GM23338 (cell line): Measurements from ENCODE around the gene F2.

ENCODE experiments used
- CREB1 ChIP-seq: fragments of 250-450 bp; sonication (Bioruptor Pico); IDR thresholded peaks from 2 replicates; pipeline ENCODE4 v1.5.0; 2020; ENCODE audit warnings: low read depth, mild to moderate bottlenecking, moderate library complexity
- EZH2 ChIP-seq: fragments of 200-600 bp; sonication (generic); IDR thresholded peaks from one replicate; pipeline ENCODE4 v1.8.0; 2017; ENCODE audit warnings: antibody characterized with exemption, mild to moderate bottlenecking, low read depth; ENCODE audit not compliant: unreplicated experiment
- EZH2phosphoT487 ChIP-seq: fragments of 200-600 bp; sonication (generic); IDR thresholded peaks from one replicate; pipeline ENCODE4 v1.8.1; 2018; ENCODE audit warnings: antibody characterized with exemption; ENCODE audit not compliant: unreplicated experiment
- JUNB ChIP-seq: IDR thresholded peaks from one replicate; pipeline ENCODE4 v1.6.1; 2016; ENCODE audit warnings: antibody characterized with exemption; ENCODE audit not compliant: unreplicated experiment
- NANOG ChIP-seq: IDR thresholded peaks from 2 replicates; pipeline ENCODE4 v1.6.1; 2016; ENCODE audit warnings: antibody characterized with exemption, borderline replicate concordance
- POLR2AphosphoS5 ChIP-seq: IDR thresholded peaks from 2 replicates; pipeline ENCODE4 v1.6.1; 2016; ENCODE audit warnings: antibody characterized with exemption, low read depth
- STAT1 ChIP-seq: IDR thresholded peaks from one replicate; pipeline ENCODE4 v1.6.1; 2016; ENCODE audit warnings: antibody characterized with exemption; ENCODE audit not compliant: unreplicated experiment
- ZNF114 ChIP-seq: fragments of 250-450 bp; sonication (Bioruptor Pico); IDR thresholded peaks from 2 replicates; pipeline ENCODE4 v1.5.0; 2020; ENCODE audit warnings: mild to moderate bottlenecking, moderate library complexity
- ZNF331 ChIP-seq: fragments of 250-450 bp; sonication (Bioruptor Pico); IDR thresholded peaks from 2 replicates; pipeline ENCODE4 v1.5.0; 2020; ENCODE audit warnings: low read depth, mild to moderate bottlenecking, moderate library complexity
- TF ChIP-seq, protein P1 (sequence below), 2 experiments: fragments of 200-600 bp in 1 of 2; sonication (generic) in 1 of 2; conservative IDR thresholded peaks; 2 replicates each; pipeline versions ENCODE4 v1.5.1 to v1.6.1; 2016 to 2017; ENCODE audit warnings: antibody characterized with exemption in 2 of 2, low read depth in 2 of 2, mild to moderate bottlenecking in 2 of 2, moderate library complexity in 1 of 2
- TF ChIP-seq, protein P2 (sequence below): IDR thresholded peaks from one replicate; pipeline ENCODE4 v1.6.1; 2018; ENCODE audit warnings: antibody characterized with exemption; ENCODE audit not compliant: unreplicated experiment
- TF ChIP-seq, protein P3 (sequence below): IDR thresholded peaks from 2 replicates; pipeline ENCODE4 v1.6.1; 2016; ENCODE audit warnings: antibody characterized with exemption
- TF ChIP-seq, protein P4 (sequence below): fragments of 250-450 bp; sonication (Bioruptor Pico); IDR thresholded peaks from 2 replicates; pipeline ENCODE4 v1.5.0; 2020; ENCODE audit warnings: mild to moderate bottlenecking, moderate library complexity

DNA sequence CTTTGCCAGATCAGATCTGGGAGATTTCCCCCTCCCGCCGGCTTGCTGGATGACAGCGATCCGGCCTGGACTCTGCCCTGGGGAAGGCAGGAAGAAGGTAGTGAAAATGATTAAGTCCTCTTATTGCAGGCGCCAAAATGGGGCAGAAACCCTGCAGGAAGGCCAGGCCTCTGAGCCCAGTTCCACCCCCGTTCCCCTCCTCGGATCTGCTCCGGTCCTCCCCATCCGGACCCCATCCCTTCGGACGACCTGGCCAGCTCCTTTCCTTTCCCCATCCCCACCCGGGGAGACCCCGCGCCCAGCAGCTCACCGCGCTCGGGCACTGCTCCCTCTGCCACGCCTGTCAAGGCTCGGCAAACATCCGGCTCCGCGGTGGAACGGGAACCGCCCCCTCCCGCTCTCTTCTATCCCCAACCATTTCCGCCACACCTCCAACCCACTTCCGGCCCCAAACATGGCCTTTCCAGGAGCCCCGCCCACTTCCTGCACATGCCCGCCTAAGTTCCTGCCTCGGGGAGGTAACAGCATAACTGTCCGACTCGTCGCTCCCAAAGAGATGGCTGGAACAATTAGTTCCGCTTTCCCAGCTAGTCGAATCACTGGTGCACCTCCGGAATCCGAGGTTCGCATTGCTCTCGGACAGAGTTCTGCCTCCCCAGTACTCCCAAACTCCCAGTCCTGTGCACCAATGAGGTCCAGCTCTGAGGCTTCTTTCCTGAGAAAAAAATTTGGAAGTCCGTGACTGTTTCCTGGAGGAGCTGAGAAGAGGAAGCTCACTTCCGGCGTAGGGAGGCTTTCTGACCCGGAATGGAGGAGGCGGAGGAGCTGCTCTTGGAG is 18.6 kb upstream of the F2 start, which contains the start of the genes ARHGAP1 and ZNF408:
- TF ChIP-seq, protein P1, sequence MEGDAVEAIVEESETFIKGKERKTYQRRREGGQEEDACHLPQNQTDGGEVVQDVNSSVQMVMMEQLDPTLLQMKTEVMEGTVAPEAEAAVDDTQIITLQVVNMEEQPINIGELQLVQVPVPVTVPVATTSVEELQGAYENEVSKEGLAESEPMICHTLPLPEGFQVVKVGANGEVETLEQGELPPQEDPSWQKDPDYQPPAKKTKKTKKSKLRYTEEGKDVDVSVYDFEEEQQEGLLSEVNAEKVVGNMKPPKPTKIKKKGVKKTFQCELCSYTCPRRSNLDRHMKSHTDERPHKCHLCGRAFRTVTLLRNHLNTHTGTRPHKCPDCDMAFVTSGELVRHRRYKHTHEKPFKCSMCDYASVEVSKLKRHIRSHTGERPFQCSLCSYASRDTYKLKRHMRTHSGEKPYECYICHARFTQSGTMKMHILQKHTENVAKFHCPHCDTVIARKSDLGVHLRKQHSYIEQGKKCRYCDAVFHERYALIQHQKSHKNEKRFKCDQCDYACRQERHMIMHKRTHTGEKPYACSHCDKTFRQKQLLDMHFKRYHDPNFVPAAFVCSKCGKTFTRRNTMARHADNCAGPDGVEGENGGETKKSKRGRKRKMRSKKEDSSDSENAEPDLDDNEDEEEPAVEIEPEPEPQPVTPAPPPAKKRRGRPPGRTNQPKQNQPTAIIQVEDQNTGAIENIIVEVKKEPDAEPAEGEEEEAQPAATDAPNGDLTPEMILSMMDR (conservative IDR thresholded peaks at IDR 0.05; ENCODE audit: low read depth in 2 of 2): no peak
- TF ChIP-seq, protein P2, sequence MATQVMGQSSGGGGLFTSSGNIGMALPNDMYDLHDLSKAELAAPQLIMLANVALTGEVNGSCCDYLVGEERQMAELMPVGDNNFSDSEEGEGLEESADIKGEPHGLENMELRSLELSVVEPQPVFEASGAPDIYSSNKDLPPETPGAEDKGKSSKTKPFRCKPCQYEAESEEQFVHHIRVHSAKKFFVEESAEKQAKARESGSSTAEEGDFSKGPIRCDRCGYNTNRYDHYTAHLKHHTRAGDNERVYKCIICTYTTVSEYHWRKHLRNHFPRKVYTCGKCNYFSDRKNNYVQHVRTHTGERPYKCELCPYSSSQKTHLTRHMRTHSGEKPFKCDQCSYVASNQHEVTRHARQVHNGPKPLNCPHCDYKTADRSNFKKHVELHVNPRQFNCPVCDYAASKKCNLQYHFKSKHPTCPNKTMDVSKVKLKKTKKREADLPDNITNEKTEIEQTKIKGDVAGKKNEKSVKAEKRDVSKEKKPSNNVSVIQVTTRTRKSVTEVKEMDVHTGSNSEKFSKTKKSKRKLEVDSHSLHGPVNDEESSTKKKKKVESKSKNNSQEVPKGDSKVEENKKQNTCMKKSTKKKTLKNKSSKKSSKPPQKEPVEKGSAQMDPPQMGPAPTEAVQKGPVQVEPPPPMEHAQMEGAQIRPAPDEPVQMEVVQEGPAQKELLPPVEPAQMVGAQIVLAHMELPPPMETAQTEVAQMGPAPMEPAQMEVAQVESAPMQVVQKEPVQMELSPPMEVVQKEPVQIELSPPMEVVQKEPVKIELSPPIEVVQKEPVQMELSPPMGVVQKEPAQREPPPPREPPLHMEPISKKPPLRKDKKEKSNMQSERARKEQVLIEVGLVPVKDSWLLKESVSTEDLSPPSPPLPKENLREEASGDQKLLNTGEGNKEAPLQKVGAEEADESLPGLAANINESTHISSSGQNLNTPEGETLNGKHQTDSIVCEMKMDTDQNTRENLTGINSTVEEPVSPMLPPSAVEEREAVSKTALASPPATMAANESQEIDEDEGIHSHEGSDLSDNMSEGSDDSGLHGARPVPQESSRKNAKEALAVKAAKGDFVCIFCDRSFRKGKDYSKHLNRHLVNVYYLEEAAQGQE: no peak
- TF ChIP-seq POLR2AphosphoS5 (peak; percentile 80), EZH2phosphoT487 (no peak), EZH2 (no peak), ZNF114 (CRISPR knock-in tag) (peak; percentile 80; the same call in 1 of the 2 replicates), JUNB (no peak), CREB1 (CRISPR knock-in tag) (peak; percentile 76), STAT1 (no peak), ZNF331 (CRISPR knock-in tag) (no peak), NANOG (peak; percentile 19; the same call in 1 of the 2 replicates)
- TF ChIP-seq, protein P3, sequence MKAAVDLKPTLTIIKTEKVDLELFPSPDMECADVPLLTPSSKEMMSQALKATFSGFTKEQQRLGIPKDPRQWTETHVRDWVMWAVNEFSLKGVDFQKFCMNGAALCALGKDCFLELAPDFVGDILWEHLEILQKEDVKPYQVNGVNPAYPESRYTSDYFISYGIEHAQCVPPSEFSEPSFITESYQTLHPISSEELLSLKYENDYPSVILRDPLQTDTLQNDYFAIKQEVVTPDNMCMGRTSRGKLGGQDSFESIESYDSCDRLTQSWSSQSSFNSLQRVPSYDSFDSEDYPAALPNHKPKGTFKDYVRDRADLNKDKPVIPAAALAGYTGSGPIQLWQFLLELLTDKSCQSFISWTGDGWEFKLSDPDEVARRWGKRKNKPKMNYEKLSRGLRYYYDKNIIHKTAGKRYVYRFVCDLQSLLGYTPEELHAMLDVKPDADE: peak; percentile 85
- TF ChIP-seq, protein P4, sequence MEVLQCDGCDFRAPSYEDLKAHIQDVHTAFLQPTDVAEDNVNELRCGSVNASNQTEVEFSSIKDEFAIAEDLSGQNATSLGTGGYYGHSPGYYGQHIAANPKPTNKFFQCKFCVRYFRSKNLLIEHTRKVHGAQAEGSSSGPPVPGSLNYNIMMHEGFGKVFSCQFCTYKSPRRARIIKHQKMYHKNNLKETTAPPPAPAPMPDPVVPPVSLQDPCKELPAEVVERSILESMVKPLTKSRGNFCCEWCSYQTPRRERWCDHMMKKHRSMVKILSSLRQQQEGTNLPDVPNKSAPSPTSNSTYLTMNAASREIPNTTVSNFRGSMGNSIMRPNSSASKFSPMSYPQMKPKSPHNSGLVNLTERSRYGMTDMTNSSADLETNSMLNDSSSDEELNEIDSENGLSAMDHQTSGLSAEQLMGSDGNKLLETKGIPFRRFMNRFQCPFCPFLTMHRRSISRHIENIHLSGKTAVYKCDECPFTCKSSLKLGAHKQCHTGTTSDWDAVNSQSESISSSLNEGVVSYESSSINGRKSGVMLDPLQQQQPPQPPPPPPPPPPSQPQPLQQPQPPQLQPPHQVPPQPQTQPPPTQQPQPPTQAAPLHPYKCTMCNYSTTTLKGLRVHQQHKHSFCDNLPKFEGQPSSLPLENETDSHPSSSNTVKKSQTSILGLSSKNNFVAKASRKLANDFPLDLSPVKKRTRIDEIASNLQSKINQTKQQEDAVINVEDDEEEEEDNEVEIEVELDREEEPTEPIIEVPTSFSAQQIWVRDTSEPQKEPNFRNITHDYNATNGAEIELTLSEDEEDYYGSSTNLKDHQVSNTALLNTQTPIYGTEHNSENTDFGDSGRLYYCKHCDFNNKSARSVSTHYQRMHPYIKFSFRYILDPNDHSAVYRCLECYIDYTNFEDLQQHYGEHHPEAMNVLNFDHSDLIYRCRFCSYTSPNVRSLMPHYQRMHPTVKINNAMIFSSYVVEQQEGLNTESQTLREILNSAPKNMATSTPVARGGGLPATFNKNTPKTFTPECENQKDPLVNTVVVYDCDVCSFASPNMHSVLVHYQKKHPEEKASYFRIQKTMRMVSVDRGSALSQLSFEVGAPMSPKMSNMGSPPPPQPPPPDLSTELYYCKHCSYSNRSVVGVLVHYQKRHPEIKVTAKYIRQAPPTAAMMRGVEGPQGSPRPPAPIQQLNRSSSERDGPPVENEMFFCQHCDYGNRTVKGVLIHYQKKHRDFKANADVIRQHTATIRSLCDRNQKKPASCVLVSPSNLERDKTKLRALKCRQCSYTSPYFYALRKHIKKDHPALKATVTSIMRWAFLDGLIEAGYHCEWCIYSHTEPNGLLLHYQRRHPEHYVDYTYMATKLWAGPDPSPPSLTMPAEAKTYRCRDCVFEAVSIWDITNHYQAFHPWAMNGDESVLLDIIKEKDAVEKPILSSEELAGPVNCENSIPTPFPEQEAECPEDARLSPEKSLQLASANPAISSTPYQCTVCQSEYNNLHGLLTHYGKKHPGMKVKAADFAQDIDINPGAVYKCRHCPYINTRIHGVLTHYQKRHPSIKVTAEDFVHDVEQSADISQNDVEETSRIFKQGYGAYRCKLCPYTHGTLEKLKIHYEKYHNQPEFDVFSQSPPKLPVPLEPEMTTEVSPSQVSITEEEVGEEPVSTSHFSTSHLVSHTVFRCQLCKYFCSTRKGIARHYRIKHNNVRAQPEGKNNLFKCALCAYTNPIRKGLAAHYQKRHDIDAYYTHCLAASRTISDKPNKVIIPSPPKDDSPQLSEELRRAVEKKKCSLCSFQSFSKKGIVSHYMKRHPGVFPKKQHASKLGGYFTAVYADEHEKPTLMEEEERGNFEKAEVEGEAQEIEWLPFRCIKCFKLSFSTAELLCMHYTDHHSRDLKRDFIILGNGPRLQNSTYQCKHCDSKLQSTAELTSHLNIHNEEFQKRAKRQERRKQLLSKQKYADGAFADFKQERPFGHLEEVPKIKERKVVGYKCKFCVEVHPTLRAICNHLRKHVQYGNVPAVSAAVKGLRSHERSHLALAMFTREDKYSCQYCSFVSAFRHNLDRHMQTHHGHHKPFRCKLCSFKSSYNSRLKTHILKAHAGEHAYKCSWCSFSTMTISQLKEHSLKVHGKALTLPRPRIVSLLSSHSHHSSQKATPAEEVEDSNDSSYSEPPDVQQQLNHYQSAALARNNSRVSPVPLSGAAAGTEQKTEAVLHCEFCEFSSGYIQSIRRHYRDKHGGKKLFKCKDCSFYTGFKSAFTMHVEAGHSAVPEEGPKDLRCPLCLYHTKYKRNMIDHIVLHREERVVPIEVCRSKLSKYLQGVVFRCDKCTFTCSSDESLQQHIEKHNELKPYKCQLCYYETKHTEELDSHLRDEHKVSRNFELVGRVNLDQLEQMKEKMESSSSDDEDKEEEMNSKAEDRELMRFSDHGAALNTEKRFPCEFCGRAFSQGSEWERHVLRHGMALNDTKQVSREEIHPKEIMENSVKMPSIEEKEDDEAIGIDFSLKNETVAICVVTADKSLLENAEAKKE (CRISPR knock-in tag): no peak
